ENCODE results near the gene PDHX.

- TF ChIP-seq, protein P1, sequence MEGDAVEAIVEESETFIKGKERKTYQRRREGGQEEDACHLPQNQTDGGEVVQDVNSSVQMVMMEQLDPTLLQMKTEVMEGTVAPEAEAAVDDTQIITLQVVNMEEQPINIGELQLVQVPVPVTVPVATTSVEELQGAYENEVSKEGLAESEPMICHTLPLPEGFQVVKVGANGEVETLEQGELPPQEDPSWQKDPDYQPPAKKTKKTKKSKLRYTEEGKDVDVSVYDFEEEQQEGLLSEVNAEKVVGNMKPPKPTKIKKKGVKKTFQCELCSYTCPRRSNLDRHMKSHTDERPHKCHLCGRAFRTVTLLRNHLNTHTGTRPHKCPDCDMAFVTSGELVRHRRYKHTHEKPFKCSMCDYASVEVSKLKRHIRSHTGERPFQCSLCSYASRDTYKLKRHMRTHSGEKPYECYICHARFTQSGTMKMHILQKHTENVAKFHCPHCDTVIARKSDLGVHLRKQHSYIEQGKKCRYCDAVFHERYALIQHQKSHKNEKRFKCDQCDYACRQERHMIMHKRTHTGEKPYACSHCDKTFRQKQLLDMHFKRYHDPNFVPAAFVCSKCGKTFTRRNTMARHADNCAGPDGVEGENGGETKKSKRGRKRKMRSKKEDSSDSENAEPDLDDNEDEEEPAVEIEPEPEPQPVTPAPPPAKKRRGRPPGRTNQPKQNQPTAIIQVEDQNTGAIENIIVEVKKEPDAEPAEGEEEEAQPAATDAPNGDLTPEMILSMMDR (IDR thresholded peaks at IDR 0.05; ENCODE audit: low read depth, low read length, missing input control) = no peak
- TF ChIP-seq TAF1 (conservative IDR thresholded peaks at IDR 0.05) (no peak), SP1 (IDR thresholded peaks at IDR 0.05) (no peak), RAD21 (IDR thresholded peaks at IDR 0.05) (no peak), EGR1 (IDR thresholded peaks at IDR 0.05; ENCODE audit: low read depth in 2 of 2) (no peak), YY1 (IDR thresholded peaks at IDR 0.05) (no peak)
Measured at GRCh38 chr11:35017528-35018342, 101.3 kb downstream of the PDHX start.
